GM10248 (cell line): ENCODE results near the gene UCN2.

Experiments used
- CTCF ChIA-PET: fragments of 300-600 bp; sonication (Branson Sonifier 250); formaldehyde crosslinking; extraction: SDS; loops from one replicate; lab custom pipeline; 2021; ENCODE audit warnings: antibody characterized with exemption; lab: Yijun Ruan, JAX
- POLR2A ChIA-PET: fragments of 350-650 bp; sonication (Branson Sonifier 250); formaldehyde crosslinking; extraction: SDS; loops from one replicate; lab custom pipeline; 2020; ENCODE audit warnings: antibody characterized with exemption; lab: Yijun Ruan, JAX
- DNase-seq: peaks from one replicate; pipeline ENCODE4 v3.0.0; 2012; ENCODE audit errors: extremely low spot score
- CTCF ChIP-seq: IDR thresholded peaks from 2 replicates; pipeline ENCODE4 v1.5.1; 2012; ENCODE audit warnings: mild to moderate bottlenecking, low read depth; ENCODE audit errors: extremely low read depth, missing control alignments, control extremely low read depth

Gene UCN2

GRCh38 chr3:48528048-48528447, 35.5 kb downstream of the UCN2 start:
- no peak for TF ChIP-seq CTCF
- POLR2A ChIA-PET: no interaction called here
- CTCF ChIA-PET: interaction anchor here (0.7 to 3.2 kb wide), 4 partner anchors 13 to 21 kb away, joined by 3 to 13 read pairs (median 4); no protein-coding TSS in a partner anchor
- DNase-seq: no peak

DNA sequence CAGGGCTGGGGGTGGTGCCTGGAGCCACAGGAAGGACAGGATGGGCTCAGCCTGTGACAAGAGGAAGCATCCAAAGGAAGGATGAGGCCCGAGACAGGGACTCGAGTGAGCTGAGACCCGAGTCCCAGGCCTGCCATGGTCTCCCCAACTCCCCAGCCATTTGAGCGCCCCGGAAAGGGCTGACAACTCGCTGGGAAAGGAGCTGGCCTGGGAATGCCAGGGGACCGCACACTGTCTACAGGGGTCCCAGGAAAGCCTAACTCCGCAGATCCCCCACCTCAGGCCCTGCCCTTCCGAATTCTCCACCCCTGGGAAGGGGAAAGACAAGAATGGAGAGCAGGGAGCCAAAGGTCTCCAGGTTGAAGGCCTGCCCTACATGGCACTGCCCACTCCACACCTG, 38.6 kb downstream of the UCN2 start:
- POLR2A ChIA-PET: no interaction called here
- no peak for TF ChIP-seq CTCF
- CTCF ChIA-PET: interaction anchor here (1.1 to 4.3 kb wide), 4 partner anchors 14 to 124 kb away, joined by 3 to 17 read pairs (median 4); no protein-coding TSS in a partner anchor
- no peak for DNase-seq

DNA sequence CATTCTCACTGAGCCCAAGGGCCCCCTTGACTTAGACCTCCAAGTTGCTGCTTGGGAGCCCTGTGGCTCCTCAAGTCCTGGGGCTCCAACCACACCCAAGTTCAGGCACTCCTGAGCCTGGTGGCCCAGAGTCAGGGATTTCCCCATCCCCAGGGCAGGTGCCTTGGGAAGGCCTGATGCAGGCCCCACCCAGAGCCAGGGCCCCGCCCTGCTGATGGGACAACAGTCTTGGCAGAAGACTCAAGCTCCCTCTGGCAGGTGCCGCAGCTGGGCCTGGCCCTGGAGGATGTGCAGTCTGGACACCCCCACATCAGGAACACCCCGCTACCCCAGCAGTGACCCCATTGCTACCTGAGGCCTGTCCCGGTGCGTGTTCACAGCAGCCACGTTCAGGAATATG, 41.9 kb downstream of the UCN2 start:
- TF ChIP-seq CTCF: no peak
- no peak for DNase-seq
- POLR2A ChIA-PET: interaction anchor here (0.6 kb wide), 1 partner anchor 13 kb away, joined by 3 read pairs; no protein-coding TSS in a partner anchor
- CTCF ChIA-PET: interaction anchor here (0.8 to 4.3 kb wide), 5 partner anchors 14 to 327 kb away, joined by 3 to 17 read pairs (median 4); no protein-coding TSS in a partner anchor

DNA sequence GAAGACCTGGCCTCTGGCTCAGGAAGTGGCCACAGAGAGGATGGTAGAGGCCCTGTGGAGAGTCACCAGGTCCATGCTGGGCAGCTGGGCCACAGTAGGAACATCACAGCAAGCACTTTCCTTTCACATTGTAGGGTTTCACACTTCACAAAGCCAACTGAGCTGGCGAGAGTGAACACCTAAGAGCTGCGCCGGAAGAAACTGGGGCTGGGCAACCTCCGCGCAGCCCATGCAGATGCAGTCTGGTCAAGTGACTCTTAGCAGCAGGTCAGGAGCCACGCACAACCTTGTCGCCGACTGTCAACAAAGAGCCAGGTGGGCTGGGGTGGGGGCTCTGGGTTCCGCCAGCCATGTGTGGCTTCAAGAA, 44.3 kb downstream of the UCN2 start:
- CTCF ChIA-PET: interaction anchor here (0.7 to 1.1 kb wide), 2 partner anchors 11 to 40 kb away, joined by 3 read pairs; no protein-coding TSS in a partner anchor
- TF ChIP-seq CTCF: no peak

DNA sequence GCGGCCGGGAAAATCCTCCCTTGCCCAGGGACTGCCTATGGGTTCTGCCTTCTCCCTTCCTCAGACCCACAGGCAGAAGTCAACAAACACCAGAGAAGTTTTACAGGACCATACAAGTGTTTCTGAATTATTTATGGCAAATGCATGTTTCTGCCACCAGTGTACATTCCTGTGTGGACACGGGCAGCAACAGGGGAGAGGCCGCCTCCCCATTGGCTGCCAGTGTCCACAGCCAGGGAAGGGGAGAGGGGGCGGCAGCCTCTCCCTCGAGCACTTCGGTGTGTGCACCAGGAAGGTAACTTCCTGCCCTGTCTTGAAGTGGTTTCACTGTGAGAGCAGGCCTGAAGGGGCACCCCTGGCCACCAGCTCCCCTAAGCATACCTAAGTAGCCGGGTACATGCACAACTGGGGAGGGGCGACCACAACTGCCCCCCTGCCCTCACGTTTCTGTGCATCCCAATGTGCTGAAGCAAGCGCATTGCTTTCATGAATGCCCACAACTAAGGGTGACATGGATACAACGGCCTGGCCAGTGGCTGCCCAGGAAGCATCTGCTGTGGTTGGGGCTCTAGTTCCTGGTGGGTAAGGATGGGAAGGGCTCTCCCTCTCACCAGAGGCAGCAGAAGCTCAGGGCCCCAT, 44.8 kb downstream of the UCN2 start:
- ChIA-PET POLR2A (no interaction called here), CTCF (interaction anchor here (0.7 to 1.1 kb wide), 2 partner anchors 12 to 40 kb away, joined by 3 read pairs; no protein-coding TSS in a partner anchor)
- no peak for TF ChIP-seq CTCF
- no peak for DNase-seq

More for the DNA sequence above, 44.3 kb downstream of the UCN2 start:
- POLR2A ChIA-PET: no interaction called here
- no peak for DNase-seq

- ChIA-PET POLR2A (no interaction called here), CTCF (interaction anchor here (1.9 kb wide), 1 partner anchor 36 kb away, joined by 4 read pairs; no protein-coding TSS in a partner anchor)
- no peak for DNase-seq
- no peak for TF ChIP-seq CTCF
Observed at GRCh38 chr3:48518069-48518468, 45.5 kb downstream of the UCN2 start.
